NB4 (cell line): ENCODE data around the gene HS6ST1.

Source experiments
- CTCF ChIP-seq: IDR thresholded peaks from one replicate; pipeline ENCODE4 v1.5.1; 2012; ENCODE audit warnings: low read depth, low read length
- MAX ChIP-seq: IDR thresholded peaks from 2 replicates; pipeline ENCODE4 v1.6.1; 2011; ENCODE audit warnings: low read depth, low read length
- POLR2A ChIP-seq: IDR thresholded peaks from 2 replicates; pipeline ENCODE4 v1.6.1; 2011; ENCODE audit warnings: mild to moderate bottlenecking; ENCODE audit not compliant: insufficient read length; ENCODE audit errors: extremely low read depth

- TF ChIP-seq CTCF (no peak), POLR2A (no peak), MAX (no peak)
Measured at GRCh38 chr2:128276878-128277675, 41.6 kb downstream of the HS6ST1 start.
